Tibial artery (tissue), 4 donors: ENCODE measurements around the gene STIL.

Source experiments
- DNase-seq, 2 donors: peaks; one replicate each; pipeline ENCODE4 v3.0.0-alpha.2; 2019
- H3K27ac ChIP-seq, 2 donors: fragments of 200-600 bp; sonication (generic) in 1 of 2; 1 replicate in 1 of 2; 2 replicates in 1 of 2; pipeline ENCODE4 v1.5.1; 2018 to 2019; ENCODE audit warnings: mild to moderate bottlenecking in 1 of 2
- H3K27me3 ChIP-seq, 2 donors: fragments of 200-600 bp; sonication (generic) in 1 of 2; one replicate each; pipeline versions ENCODE4 v1.5.1 to v1.6.0; 2016 to 2019
- H3K36me3 ChIP-seq, 3 donors: fragments of 200-600 bp; sonication (generic) in 2 of 3; one replicate each; pipeline ENCODE4 v1.5.1; 2016 to 2019; ENCODE audit warnings: mild to moderate bottlenecking in 2 of 3
- H3K4me1 ChIP-seq, 4 donors: fragments of 200-600 bp; sonication (generic) in 2 of 4; 1 replicate in 3 of 4; 2 replicates in 1 of 4; pipeline ENCODE4 v1.5.1; 2016 to 2019
- H3K4me3 ChIP-seq, 2 donors: fragments of 200-600 bp; sonication (generic) in 1 of 2; 1 replicate in 1 of 2; 2 replicates in 1 of 2; pipeline ENCODE4 v1.5.1; 2018 to 2019; ENCODE audit warnings: mild to moderate bottlenecking in 2 of 2
- H3K9me3 ChIP-seq, 3 donors: fragments of 200-600 bp; sonication (generic) in 1 of 3; one replicate each; pipeline ENCODE4 v1.5.1; 2016 to 2019
- intact Hi-C: fragments of 100-400 bp; cut with DNase I; formaldehyde crosslinking; loops from one replicate; pipeline ENCODE4 v1.15.0; 2023; ENCODE audit warnings: low total_unique reads
- TF ChIP-seq, protein P1 (sequence below), 2 experiments: fragments of 200-600 bp in 1 of 2; fragments of 450-650 bp in 1 of 2; IDR thresholded peaks; one replicate each; pipeline ENCODE4 v1.5.1; 2017 to 2019; ENCODE audit warnings: antibody characterized with exemption in 2 of 2, mild to moderate bottlenecking in 1 of 2, moderate library complexity in 1 of 2

STIL gene

DNA sequence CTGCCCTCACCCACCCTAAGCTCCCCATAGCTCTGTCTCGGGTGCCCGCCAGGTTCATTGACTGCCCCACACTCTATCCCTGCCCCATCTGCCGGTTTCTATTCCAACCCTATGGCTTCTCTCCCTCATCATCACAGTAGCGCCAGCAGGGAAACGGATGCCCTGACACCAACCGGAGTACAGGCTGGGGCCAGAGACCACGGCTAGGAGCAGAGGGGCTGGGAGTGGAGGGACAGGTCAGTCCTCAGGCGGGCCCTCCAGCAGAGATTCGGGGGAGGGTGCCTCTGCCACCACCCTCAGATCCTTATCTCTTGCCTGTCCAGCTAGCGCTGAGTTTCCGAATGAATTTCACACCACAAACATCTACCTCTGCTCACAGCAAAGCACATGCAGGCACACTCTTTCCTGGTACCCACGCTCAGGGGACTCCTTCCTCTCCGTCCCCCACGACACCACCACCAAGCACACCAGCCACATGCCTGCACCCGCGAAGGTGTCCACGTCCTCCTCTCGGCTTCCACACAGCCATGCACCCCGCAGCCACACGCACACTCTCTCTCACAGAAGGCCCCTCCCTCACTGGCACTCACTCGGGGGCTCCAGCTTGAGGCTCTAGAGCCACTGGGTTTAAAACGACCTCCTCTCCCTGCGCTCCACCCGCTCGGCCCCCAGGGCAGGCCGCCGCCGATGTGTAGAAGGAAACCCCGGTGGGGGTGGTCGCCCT, 89.1 kb downstream of the STIL start:
- Histone ChIP-seq H3K4me3 (peak overlapping the region; percentile 24 to 43), H3K36me3 (no peaks in the 10 kb centered on the region), H3K4me1 (peaks cover 3 to 18% (median 16%) of the 10 kb centered on the region in 4 donors), H3K27ac (no peak overlapping the region), H3K9me3 (no peaks in the 10 kb centered on the region), H3K27me3 (peaks cover 0 to 93% of the 10 kb centered on the region in 2 donors)
- TF ChIP-seq, protein P1, sequence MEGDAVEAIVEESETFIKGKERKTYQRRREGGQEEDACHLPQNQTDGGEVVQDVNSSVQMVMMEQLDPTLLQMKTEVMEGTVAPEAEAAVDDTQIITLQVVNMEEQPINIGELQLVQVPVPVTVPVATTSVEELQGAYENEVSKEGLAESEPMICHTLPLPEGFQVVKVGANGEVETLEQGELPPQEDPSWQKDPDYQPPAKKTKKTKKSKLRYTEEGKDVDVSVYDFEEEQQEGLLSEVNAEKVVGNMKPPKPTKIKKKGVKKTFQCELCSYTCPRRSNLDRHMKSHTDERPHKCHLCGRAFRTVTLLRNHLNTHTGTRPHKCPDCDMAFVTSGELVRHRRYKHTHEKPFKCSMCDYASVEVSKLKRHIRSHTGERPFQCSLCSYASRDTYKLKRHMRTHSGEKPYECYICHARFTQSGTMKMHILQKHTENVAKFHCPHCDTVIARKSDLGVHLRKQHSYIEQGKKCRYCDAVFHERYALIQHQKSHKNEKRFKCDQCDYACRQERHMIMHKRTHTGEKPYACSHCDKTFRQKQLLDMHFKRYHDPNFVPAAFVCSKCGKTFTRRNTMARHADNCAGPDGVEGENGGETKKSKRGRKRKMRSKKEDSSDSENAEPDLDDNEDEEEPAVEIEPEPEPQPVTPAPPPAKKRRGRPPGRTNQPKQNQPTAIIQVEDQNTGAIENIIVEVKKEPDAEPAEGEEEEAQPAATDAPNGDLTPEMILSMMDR (IDR thresholded peaks at IDR 0.05): no peak
- intact Hi-C loops: no loop called here
- DNase-seq: no peak

DNA sequence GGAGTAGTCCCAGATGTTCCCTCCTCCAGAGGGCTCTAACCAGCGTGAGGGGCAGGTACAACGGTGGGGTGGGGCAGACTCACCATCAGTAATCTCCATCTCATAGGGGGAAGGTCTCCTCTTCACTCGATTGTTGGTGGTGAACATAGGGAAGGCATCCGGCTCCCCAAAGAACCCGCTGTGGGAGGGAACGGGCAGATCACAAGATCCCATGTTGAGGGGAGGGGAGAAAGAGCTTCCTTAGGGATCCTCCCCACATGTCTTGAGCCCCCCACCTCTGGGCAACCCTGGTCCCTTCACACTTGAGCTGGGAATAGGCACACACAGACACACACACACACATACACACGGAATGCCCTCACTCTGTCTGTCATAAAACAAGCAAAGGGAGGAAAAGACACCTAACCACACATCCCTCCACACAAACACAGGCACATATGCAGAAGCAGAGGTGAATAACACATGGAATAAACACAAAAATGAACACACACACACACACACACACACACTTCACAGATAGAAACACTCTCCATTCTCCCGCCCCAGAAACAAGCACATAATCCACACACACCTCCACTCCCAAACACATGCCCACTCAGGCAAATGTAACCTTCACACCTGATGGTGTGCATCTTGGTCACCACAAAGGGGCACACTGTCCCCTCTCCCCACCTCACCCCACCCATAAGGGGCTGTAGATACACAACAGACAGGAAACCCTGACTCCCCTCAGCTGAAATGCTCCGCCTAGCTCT, 89.8 kb downstream of the STIL start:
- Histone ChIP-seq H3K27ac (no peak overlapping the region), H3K4me1 (peaks cover 3 to 16% (median 15%) of the 10 kb centered on the region in 4 donors), H3K4me3 (no peak overlapping the region), H3K9me3 (no peaks in the 10 kb centered on the region), H3K27me3 (peaks cover 0 to 86% of the 10 kb centered on the region in 2 donors), H3K36me3 (no peaks in the 10 kb centered on the region)
- intact Hi-C loops: no loop called here
- TF ChIP-seq, protein P1 (IDR thresholded peaks at IDR 0.05): no peak
- no peak for DNase-seq

DNA sequence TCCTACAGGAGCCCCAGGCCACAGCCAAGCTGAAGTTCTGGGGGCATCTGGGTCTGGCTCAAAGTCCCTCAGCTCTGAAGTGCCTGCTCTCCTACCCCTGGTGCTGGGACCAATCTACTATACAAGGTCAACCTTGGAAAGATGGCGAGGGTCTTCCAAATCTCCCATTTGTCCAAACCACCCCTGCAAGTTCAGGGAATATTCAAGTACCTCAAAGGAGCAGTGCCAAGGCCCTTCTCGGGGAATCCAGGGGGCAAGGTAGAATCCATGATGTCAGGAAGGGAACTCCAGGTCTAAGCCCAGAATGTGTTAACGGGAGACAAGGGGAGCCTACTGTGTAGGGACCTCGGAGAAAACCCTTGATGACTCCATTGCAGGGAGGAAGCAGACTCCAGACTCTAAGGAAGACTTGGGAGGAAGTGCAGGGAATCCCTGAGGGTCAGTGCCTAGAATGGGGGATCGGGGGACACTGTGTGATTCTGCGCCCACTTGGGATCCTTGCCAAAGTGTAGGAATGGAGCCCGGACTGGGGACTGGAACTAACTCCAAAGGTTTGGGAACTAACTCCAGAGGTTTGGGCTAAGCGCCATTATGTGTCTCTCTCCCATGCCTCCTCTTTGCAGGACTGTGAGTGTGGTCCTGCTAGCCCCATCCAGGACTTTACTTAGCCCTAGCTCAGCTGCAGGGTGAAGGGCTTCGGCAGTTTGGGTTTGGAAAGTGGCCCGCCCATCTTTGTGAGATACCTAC, 90.6 kb downstream of the STIL start:
- no peak for DNase-seq
- intact Hi-C loops: no loop called here
- no peaks in the 10 kb centered on the region for H3K36me3 ChIP-seq
- peaks cover 0 to 78% of the 10 kb centered on the region in 2 donors for H3K27me3 ChIP-seq
- H3K4me3 ChIP-seq: no peak overlapping the region
- H3K4me1 ChIP-seq: peaks cover 3 to 16% (median 15%) of the 10 kb centered on the region in 4 donors
- H3K9me3 ChIP-seq: no peaks in the 10 kb centered on the region
- H3K27ac ChIP-seq: no peak overlapping the region
- TF ChIP-seq, protein P1 (IDR thresholded peaks at IDR 0.05): no peak

DNA sequence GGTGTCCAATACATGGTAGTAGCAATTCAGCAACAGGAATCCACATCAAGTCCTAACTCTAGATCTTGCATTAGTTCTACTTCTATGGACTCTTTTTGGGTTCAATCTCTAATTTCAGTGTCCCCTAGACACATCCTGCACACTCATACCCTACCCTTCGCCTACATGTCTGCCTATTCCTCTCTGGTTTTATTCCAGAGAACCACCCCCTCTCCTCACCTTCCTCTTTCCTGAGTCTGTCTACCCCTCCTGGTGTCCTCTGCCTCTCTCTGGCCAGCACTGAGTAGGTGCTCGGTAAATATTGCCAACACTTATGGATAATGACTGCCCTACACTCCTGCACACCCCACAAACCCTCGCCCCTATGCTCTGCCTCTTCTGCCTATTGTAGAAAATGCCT, 91.5 kb downstream of the STIL start:
- intact Hi-C loops: no loop called here
- Histone ChIP-seq H3K36me3 (no peaks in the 10 kb centered on the region), H3K27me3 (peaks cover 0 to 69% of the 10 kb centered on the region in 2 donors), H3K4me3 (no peak overlapping the region), H3K4me1 (peaks cover 3 to 16% (median 15%) of the 10 kb centered on the region in 4 donors), H3K27ac (no peak overlapping the region), H3K9me3 (no peaks in the 10 kb centered on the region)
- DNase-seq: no peak
- TF ChIP-seq, protein P1 (IDR thresholded peaks at IDR 0.05): no peak

DNA sequence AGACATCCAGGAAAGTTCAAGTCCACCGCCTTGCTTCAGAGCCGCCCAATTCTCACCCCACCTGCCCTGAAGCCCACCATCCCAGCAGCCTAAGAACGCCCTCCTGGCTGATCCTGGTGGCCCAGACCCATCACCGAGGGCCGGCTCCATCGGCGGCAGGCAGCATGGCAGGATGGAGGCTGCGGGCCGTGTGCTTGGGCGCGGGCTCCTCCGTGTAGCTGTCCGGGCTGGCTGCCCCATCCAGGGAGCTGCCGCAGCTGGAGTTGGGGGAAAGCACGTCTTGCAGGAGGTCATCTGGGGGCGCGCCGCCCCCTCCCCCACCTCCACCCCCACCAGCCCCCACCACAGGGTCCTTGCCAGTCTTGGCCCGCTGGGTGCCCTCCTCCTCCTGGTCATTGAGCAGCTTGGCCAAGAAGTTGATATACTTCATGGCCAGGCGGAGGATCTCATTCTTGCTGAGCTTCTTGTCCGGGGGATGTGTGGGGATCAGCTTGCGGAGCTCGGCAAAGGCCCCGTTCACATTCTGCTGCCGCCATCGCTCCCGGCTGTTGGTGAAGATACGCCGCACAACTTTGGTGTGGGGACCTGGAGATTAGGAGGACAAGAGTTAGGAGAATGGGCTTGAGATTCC, 94.2 kb downstream of the STIL start:
- intact Hi-C loops: no loop called here
- TF ChIP-seq, protein P1 (IDR thresholded peaks at IDR 0.05): no peak
- H3K36me3 ChIP-seq: no peaks in the 10 kb centered on the region

More for the DNA sequence above, 94.2 kb downstream of the STIL start:
- Histone ChIP-seq H3K27me3 (peaks cover 0 to 43% of the 10 kb centered on the region in 2 donors), H3K4me1 (peaks cover 0 to 4% (median 3%) of the 10 kb centered on the region in 4 donors), H3K4me3 (no peak overlapping the region), H3K27ac (no peak overlapping the region), H3K9me3 (no peaks in the 10 kb centered on the region)
- DNase-seq: no peak
